HT1080 (cell line): Measurements from ENCODE around the gene KCNS1. TPM values are rescaled to one million over a fixed set of nuclear protein-coding genes. Genes with fewer than 3 reads are reported as not detected.
A peak's percentile ranks its signal among the peaks of the same experiment; 100 is the strongest.

Experiments
- DNase-seq: peaks from one replicate; pipeline ENCODE4 v3.0.0-alpha.2; 2015; ENCODE audit warnings: low read depth
- total RNA-seq: library from RNA; depleted of rRNA; stranded (reverse); fragments of >200 nt; shearing (Covaris generic); gene quantifications from 2 replicates; pipeline ENCODE4 v1.2.3, GENCODE V29; 2014; rRNA removed

Gene KCNS1
- total RNA-seq, 1 experiment from 2014 or later: not detected

- no peak for DNase-seq
Measured at GRCh38 chr20:45051204-45052060, 49.5 kb downstream of the KCNS1 start.

- DNase-seq: no peak
Measured at GRCh38 chr20:45049904-45050471, 50.9 kb downstream of the KCNS1 start.

DNA sequence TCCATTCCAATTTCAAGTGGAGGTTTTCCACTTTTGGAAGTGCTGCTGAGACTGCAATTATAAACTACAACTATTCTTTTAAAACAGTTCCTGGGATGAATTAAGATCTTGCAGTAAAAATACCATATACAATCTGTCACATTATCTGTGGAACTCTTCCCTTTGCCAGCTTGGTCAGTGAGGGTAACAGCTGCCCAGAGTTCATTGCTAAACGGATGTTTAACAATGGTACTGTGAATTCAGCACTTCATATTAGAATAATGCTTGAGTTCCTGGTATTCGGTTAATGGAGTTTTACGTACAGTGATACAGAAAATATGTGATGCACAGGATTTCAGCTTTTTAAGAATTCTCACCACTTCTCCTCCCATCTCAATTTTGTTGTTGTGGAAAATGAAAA lies 51.5 kb downstream of the KCNS1 start:
- DNase-seq: no peak

- DNase-seq: no peak
Measured at GRCh38 chr20:45047581-45048119, 53.3 kb downstream of the KCNS1 start.

DNA sequence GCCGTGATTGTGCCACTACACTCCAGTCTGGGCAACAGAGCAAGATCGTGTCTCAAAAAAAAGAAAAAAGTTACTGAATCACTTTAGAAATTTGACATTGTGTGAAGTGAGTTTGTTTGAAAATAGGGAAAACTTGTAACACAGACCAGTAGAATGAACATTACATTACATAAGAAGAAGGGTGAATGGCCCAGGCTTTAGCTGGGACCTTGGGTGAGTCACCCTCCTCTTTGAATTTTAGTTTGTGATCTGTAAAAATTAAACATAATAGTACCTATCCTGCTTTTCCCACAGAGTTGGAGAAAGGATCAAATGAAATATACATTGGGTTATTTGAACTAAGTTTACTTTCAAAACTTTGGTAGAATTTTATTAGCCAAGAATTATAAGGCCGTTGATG lies 56.3 kb downstream of the KCNS1 start:
- DNase-seq: no peak

DNA sequence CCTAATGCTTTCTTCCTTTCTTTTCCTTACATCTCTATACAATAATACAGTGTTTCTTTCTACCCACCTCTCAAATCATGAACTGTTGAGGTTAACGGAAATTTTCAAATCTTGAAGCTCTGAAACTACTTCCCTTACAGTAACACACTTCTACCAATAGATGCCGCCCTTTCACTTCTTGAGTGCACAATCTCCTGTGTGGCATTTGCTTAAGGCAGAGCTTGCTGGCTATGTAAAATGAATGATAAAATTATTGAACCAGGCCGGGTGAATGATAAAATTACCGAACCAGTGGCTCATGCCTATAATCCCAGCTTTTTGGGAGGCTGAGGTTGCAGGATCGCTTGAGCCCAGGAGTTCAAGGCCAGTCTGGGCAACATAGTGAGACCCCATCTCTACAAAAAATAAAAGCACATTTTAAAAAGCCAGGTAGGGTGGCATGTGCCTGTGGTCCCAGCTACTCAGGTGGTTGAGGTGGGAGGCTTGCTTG lies 56.8 kb downstream of the KCNS1 start:
- DNase-seq: peak; percentile 72

- no peak for DNase-seq
Measured at GRCh38 chr20:45042978-45043377, 57.9 kb downstream of the KCNS1 start.

Other genes with a start within 250 kb of the KCNS1 start
- 78.0 and 139 TPM in 2 replicates for gene YWHAB, start 215.4 kb downstream of the KCNS1 start, total RNA-seq
- 7.4 and 8.0 TPM in 2 replicates for gene PABPC1L, start 191.1 kb downstream of the KCNS1 start, total RNA-seq
- 156 and 177 TPM in 2 replicates for gene TOMM34, start 140.7 kb downstream of the KCNS1 start, total RNA-seq
- 20.2 and 25.8 TPM in 2 replicates for gene STK4, start 134.6 kb downstream of the KCNS1 start, total RNA-seq
- gene WFDC5, start 14.0 kb upstream of the KCNS1 start, total RNA-seq: not detected in 2 replicates
- gene WFDC12, start 23.3 kb upstream of the KCNS1 start, total RNA-seq: not detected in 2 replicates
- not detected in 2 replicates for gene PI3, start 73.8 kb upstream of the KCNS1 start, total RNA-seq
- gene SEMG1, start 105.9 kb upstream of the KCNS1 start, total RNA-seq: not detected in 2 replicates
- gene SEMG2, start 120.2 kb upstream of the KCNS1 start, total RNA-seq: not detected in 2 replicates
- gene SLPI, start 153.4 kb upstream of the KCNS1 start, total RNA-seq: not detected in 2 replicates
- gene RBPJL, start 205.7 kb upstream of the KCNS1 start, total RNA-seq: not detected in 2 replicates
- gene MATN4, start 207.2 kb upstream of the KCNS1 start, total RNA-seq: 0.10 TPM in 1 of 2 replicates, not detected in the other
- gene SDC4, start 247.3 kb upstream of the KCNS1 start, total RNA-seq: 47.8 and 53.4 TPM in 2 replicates